Mucosa of gallbladder (tissue), 1 donor: ENCODE measurements around the gene LUC7L3. TPM values are rescaled to one million over a fixed set of nuclear protein-coding genes. Genes with fewer than 3 reads are reported as not detected.
A peak's percentile ranks its signal among the peaks of the same experiment; 100 is the strongest.

Source experiments
- DNase-seq: peaks from one replicate; pipeline ENCODE4 v3.0.0-alpha.2; 2020; ENCODE audit warnings: low spot score
- total RNA-seq: library from RNA; stranded (reverse); gene quantifications from one replicate; pipeline ENCODE4 v1.2.1, GENCODE V29; 2021
- donor health status: DM: no; HTN: no; CAD: no.

Gene LUC7L3
- total RNA-seq, 1 donor from 2014 or later = 117 TPM

DNA sequence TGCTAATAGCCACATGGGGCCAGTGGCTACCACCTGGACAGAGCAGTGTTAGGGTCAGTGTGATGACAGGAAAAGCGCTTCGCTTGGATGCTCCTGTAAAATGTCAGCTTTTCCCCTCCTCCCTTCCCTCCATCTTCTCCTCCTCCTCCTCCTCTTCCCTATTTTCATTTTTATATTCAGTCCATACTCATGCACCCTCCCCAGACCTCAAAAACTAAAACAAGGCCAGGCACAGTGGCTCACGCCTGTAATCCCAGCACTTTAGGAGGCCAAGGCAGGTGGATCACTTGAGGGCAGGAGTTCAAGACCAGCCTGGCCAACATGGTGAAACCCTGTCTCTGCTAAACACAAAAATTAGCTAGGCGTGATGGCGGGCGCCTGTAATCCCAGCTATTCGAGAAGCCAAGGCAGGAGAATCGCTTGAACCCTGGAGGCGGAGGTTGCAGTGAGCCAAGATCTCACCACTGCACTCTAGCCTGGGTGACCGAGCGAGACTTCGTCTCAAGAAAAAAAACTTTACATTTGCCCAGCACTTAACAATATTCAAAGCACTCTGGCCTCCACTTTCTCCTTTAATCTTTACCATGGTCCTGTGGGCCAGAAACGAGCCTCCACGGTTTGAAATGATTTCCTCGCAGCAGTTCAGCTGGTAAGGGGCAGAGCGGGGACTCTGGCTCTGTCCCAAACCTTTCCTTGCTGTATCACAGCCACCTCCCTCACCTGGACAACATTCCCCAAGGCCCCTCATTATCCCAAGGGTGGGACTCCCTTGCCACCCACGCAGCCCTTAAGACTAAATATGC, 33.5 kb upstream of the LUC7L3 start:
- DNase-seq = no peak

DNA sequence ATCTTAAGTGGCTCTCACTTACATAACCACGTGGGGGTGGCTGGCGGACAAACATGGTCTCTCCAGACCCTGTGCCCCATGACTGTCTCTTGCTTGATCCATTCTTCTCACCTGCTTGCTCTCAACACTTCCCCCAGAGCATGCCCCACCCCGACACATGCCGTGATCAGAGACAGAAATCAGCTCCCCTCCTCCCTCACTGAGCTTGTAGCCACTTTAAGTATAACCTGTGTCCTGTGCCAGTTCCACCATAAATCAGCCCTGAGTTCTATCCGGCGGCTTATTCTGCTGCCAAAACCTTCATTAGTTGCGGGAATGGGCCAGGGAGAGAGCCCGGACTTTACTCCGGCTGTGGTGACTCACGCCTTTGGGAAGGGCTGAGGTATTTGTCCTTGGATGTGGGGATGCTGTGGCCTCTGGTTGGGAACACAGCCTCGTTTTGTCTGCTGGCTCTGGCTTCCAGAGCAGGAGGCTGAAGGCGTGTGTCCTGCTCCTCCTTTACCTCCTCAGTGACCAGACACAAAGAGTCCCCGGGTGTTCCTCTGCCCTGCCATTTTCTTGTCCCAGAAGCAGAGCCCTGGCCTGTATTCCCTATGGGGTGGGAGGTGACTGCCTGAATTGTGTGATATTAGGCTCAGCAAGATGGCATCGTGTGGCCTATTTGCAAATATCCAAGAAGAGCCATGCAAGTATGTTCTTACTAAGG, 32.8 kb upstream of the LUC7L3 start:
- peak; percentile 88 for DNase-seq

DNA sequence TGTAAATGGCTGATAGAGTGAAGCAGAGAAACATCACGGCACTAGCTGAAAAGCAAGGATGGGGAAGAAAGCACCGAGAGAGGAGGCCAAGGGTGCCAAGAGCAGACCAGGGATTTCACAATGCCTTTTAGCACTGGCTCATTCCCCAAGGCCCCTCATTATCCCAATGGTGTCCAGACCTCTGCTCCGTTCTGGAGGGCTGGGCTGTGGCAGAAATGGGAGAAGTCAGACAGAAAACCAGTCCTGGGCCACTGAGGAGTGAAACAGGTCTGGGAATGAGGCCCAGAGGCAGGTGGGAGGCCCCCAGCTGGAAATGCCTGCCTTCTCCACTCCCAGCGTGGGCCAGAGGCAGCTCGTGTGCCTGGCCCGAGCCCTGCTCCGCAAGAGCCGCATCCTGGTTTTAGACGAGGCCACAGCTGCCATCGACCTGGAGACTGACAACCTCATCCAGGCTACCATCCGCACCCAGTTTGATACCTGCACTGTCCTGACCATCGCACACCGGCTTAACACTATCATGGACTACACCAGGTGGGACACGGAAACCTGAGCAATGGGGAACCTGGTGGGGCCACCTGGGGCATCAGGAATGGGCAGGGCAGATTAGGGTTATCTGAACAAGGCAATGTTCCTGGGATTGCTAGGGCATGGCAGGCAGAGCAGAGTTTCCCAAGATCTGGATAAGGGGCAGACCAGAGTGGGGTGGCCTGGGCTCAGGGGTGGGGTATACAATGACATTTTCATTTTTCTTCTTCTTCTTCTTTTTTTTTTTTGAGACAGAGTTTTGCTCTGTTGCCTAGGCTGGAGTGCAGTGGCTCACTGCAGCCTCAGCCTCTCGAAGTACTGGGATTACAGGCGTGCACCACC, 32.0 kb upstream of the LUC7L3 start:
- DNase-seq = no peak

- no peak for DNase-seq
These were observed 31.2 kb upstream of the LUC7L3 start for GRCh38 chr17:50688245-50688644.

DNA sequence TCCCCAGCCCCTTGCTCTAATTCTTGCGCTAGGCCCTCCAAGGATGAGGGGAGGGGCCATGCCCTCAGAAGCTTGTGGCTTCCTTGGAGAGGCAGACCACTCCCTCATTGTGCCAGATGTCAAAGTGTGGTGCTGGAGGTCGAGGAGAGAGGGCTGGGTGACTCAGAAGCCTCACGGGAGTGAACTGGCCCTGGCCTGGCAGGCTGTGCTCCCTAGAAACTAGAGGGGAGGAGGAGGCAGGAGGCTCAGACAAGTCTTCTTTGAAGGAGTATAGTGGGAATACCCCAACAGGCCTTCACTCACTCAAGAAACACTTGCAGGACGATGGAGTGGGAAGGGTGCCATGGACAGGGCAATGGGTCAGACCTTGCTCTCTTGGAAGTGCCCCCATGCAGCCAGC, 30.2 kb upstream of the LUC7L3 start:
- no peak for DNase-seq

DNA sequence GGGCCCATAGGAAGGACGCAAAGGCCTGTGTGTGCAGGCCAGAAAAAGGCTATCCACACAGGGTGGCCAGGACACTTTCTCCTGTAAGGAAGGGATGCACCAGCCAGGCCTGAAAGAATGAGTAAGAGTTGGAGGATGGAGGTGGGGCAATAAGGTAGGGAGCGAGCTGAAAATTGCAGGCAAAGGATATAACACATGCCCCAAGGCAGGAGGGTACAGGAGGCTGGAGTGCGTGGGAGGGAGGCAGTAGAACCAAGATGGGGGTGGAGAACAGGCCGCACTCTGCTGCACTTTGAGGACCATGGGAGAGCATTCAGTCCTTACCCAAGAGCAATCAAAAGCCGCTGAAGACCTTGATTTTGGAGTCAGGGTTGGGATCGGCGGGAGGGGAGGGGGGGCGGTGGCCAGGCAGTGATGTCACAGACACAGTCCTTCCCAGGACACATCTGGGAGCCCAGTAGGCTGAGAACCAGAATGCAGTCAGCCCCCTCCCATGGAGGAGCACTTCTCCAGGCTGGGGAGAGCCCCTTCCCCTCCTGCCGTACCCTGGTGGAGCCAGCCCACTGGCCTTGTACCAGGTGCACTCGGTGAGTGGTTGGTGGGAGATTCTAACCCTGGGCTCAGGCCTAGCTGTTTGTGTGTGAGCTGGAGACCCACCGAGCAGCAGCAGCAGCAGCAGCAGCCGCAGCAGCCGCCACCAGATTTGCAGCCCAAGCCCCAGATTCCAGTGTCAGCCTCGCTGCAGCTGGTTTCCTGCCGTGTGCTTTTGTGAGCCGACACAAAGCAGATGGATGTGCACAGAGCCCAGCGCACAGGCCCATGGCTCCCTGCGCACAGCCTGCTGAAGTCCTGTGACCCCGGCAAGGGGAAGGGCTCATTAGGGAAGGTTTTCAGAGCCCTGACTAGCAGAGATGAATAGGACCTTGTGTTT, 29.2 kb upstream of the LUC7L3 start:
- no peak for DNase-seq

DNA sequence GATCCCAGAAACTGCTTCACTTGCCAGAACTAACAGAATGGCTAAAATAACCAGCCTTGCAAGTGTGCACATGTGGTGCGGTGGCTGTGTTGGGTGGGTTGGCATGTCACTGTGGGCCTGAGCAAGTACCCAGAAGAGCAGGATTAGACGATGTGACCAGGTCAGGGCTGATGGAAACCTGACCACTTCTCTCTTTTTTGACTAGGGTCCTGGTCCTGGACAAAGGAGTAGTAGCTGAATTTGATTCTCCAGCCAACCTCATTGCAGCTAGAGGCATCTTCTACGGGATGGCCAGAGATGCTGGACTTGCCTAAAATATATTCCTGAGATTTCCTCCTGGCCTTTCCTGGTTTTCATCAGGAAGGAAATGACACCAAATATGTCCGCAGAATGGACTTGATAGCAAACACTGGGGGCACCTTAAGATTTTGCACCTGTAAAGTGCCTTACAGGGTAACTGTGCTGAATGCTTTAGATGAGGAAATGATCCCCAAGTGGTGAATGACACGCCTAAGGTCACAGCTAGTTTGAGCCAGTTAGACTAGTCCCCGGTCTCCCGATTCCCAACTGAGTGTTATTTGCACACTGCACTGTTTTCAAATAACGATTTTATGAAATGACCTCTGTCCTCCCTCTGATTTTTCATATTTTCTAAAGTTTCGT, 28.4 kb upstream of the LUC7L3 start:
- DNase-seq = no peak

DNA sequence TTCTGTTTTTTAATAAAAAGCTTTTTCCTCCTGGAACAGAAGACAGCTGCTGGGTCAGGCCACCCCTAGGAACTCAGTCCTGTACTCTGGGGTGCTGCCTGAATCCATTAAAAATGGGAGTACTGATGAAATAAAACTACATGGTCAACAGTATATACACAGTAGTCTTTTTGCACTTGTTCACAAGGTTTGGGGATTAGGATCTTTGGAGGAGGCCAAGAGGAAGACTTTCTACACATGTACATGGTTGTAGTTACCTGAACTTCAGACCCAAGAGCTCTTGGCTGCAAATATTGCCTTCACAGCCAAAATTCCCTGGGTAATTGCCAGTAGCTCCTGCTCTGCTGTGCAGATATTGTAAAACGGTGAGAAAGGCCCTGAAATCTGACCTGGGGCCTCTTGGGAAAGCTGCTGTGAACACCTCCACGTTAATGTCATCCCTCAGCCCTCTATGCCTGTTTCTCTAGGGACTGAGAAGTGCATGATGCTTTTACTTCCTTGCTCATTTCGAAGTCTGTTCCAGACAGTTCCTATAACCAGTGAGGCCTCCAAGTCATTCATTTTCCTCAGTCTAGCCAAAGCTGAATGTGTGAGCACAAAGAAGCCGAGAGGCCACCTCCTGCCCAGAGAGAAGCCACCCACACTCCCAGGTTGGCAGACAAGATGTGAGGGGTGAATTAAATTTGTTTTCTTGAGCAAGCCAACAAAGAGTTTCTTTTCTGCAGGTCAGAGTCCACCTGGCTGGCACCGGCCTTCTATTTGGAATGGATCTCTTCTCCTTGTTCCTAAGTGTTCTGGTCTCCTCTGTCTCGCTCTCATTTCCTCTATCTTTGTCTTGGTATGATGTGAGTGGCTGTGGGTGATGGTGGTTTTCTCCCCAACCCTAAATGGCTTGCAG, 27.6 kb upstream of the LUC7L3 start:
- DNase-seq = peak; percentile 69

GRCh38 chr17:50692448-50693035, 26.9 kb upstream of the LUC7L3 start:
- DNase-seq = no peak

- DNase-seq = no peak
These were observed 26.2 kb upstream of the LUC7L3 start for GRCh38 chr17:50693036-50693682.

DNA sequence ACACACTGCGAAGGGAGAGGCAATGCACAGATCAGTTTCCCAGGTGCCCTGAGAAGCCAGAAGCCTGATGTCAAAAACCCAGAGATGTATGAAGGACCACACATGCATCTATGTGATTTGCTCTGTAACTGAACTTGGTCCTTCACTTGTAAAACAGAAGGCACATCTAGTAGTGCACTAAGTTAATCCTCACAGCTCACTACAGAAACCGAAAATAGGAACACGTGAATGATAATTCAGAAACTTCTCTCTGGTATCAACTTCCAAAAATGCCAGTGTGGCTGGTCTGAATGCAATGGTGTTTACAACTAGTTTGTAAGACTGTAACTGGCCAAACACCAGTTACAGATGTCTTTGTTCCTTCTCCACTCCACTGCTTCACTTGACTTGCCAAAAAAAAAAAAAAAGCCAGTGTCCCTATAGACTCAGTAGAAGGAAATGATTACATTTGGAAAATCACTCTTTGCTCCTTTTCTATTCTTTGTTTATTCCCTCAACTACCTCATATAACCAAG, 23.0 kb upstream of the LUC7L3 start:
- no peak for DNase-seq

DNA sequence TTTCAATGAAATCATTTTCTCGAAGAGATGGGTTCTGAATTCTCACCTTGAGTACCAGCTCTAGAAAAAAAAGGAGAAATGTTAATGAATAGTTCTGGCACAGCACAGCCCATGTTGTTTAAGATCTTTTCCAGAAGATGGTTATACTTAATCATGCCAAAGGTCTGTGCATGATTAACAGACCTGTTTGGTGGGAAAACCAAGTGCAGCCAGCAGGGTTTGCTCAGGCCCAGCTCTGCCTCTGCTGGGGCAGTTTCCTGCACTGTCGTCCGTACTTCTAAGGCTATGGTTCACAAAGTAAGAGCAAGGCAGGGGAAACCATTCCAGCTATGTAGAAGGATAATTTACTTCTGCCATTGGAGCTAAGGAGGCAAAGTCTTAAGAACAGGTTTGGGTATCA, 22.3 kb upstream of the LUC7L3 start:
- no peak for DNase-seq

GRCh38 chr17:50697663-50698272, 21.6 kb upstream of the LUC7L3 start:
- DNase-seq = no peak

- no peak for DNase-seq
These were observed 20.0 kb upstream of the LUC7L3 start for GRCh38 chr17:50699410-50699809.

- DNase-seq = no peak
These were observed 16.2 kb upstream of the LUC7L3 start for GRCh38 chr17:50703162-50703561.

DNA sequence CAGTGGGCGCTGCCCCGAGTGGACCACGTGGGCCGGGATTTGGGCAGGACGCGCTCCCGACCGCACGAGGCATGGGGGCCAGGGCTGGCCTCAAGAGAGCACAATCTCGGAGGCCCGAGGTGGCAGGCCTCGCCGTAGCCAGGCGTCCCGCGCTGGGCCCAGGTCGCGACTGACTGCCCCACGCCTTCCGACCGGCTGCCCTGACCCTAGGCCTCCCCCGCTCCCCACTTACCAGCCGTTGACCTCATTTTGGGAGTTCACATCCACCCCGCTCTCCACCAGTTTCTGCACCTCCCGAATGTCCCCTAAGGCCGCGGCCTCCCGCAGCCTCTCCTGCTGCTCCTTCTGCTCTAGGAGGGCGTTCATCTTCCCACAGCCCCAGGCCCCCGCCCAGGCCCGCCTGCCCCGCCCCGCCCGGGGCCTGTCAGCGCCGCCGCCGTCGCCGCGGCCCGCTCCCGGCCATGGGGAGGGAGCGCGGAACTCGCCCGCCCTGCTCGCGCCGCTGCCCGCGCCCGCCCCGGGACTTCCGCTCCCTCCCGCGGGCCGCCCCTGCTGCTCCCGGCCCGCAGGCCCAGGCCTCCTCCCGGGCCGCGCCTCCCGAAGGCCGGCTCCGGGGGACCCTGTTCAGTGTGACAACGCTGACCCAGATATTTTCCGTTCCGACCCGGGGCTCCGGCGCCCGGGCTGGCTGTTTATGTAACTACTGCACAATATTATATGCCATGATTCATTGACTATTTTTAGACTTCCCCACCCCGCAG, 11.9 kb upstream of the LUC7L3 start, which contains the start of gene ANKRD40:
TSS of gene ANKRD40 (minus strand) at position 626 of the 761 bp plus-strand sequence. CDS start at position 366, 260 bp downstream.
- DNase-seq = peak; percentile 89
